GM19395 (cell line): ENCODE data around the gene MYLK.

ENCODE experiments used
- ATAC-seq: cut with Tn5 transposase; IDR thresholded peaks from one replicate; pipeline ENCODE4 v1.9.1; 2021; ENCODE audit warnings: mild to moderate bottlenecking, moderate library complexity; ENCODE audit not compliant: unreplicated experiment

Gene MYLK

GRCh38 chr3:123568034-123568433 lies 316.1 kb downstream of the MYLK start:
- ATAC-seq: no peak

GRCh38 chr3:123564056-123564455 lies 320.1 kb downstream of the MYLK start:
- ATAC-seq: no peak

- ATAC-seq: no peak
Measured at GRCh38 chr3:123562547-123562946, 321.6 kb downstream of the MYLK start.

- ATAC-seq: no peak
Measured at GRCh38 chr3:123561188-123561587, 322.9 kb downstream of the MYLK start.
